Measurements from ENCODE around the gene CYB561D2.

CYB561D2 gene

GRCh38 chr3:50369012-50369670 is 18.5 kb downstream of the CYB561D2 start:
- no peak for DNase-seq

DNA sequence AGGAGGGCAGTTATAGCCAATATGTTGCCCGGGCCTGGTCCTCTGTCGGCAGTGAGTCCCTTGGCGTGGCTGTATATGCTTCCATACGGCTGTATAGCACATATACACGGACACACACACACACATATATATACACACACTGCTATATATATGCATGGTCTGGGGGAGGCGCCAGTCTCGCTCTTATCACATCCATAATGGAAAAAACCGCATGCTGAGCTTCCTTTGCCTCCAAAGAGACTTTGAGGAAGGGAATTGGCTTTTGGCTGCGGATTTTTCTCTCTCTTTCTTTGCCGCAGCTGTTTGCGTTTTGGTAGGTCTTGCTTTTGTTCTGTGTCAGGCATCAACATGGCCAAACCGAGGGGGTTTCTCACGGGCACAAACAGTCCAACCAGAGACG is 19.9 kb downstream of the CYB561D2 start:
- no peak for DNase-seq

DNA sequence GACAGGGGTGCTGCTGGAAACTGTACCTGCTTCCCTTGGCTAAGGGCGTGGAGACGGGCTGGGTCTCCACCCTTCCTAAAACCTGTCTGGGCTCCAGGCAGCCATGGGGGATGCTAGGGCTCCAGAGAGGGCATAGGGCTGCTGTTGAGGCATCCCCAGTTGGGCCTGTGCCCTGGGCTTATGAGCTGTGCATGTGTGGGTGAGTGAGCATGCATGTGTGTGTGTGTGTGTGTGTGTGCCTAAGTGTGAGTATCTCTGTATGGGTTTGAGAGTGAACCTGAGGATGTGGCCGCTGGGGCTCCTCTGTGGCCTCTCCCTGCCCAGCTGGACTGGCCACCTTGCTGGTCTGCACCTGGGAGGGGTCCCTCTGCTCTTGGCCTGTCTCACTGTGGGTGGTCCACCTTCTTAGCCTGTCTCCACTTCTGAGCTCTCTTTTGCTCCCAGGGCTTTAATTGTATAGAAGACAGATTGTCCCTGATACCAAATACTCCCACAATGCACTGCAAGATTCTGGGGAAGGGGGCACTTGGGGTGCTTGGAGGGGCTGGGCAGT is 20.5 kb downstream of the CYB561D2 start:
- no peak for DNase-seq

- DNase-seq: peak; percentile 9
Observed at GRCh38 chr3:50372349-50372748, 21.7 kb downstream of the CYB561D2 start.

DNA sequence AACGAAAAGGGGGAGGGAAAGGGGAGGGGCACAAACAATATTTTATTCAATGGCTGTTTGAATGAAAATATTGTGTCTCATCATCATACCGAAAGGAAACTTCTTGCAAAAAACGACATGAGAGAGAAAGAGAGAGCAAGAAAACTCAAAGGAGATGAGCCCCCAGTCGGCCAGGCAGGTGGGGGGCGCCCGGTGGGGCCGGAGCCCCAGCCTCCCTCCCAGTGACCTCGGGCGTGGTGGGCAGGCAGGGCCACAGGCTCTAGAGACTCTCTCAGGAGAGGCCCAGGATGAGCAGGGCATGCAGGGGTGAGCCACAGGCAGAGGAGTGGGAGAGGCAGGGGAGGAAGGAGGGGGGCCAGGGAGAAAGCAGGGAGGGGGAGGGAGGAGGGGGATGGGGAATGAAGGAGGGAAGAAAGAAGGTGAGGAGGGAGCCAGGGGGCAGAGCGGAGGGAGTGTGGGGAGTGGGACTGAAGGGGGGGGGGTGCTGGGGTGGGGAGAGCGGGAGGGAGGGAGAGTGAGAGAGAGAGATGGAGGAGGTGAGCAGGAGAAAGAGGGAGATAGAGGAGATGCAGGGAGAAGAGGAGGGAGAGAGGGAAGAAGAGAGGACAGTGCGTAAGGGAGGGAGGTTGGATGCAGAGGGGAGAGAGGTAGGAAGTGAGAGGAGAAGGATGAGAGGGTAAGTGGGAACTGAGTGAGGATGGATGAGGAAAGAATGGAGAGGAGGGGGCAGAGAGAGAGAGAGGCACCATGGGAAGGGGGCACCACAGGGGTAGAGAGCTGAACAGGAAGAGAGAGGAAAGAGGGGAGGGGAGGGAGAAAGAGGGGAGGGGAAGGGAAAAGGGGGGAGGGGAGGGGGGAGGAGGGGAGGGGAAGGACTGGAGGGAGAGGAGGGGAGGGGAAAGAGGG is 22.7 kb downstream of the CYB561D2 start:
- no peak for DNase-seq

DNA sequence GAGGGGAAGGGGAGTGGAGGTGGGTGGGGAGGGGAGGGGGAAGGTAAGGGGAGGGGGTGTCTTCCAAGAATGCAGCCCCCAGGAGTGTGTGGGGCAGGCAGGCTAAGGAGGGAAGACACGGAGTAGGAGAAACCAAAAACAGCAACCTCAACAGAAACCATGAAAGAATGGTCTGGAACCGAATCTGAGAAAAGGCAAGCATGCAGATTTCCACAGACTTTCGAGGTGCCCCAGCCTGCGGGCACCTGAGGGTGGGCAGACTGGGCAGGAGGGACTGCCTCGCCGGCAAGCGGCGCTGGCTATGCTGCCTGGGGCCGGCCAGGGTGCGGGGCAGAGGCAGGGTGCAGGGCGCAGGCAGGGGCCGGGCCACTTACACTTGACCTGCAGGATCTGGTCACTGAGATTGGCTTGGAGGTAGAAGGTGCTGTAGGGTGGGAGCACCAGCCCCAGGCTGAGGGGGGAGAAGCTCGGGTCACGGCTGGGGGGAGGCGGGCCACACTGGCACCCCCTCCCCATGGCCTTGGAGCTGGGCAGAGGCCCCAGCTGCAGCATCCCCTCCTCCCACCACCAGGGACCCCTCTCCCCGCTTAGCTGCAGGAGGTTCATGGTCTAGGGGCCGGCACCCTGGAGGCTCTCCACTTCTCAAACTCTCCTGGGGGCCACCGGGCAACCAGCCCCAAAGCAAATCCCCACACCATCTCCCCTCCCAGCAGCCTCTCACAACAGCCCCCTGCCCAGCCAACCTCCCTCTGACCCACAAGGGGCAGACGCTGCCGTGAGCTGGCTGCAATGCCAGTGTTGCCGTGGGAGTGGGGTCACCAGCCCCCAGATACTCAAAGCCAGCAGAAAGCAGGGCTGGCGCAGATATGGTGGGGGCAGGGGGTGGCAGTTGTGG is 23.9 kb downstream of the CYB561D2 start:
- DNase-seq: no peak

DNA sequence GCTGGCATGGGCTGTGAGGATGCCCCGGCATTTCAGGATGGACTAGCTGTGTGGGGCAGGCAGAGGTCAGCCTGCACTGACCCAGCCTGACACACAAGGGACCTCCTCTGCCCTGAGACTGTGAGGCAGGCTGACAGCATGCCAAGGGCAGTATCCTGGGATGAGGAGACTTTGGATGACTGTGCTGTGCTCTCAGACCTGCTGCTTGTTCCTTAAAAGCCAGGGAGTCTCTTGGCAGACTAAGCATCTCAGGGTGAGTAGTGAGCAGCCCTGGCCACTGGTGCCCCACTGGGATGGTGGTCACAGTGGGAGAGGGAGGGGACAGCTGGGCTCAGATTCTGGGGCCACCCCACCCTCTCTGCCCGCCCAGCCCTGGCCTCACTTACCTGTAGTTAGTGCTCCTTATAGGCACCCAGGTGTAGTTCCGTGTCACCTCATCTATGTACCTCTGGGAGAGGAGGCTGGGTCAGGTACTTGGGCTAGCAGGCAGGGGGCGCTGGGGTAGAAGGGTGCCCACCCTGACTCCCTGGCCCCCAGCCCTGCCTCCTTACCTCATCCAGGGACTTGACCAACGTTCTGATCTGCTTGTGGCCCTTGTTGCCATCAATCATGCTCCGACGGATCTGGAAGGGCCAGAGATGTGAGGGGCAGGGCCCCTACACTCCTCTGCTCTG is 24.7 kb downstream of the CYB561D2 start:
- DNase-seq: no peak

- no peak for DNase-seq
Observed at GRCh38 chr3:50378024-50378423, 27.4 kb downstream of the CYB561D2 start.

- DNase-seq: no peak
Observed at GRCh38 chr3:50378757-50379156, 28.1 kb downstream of the CYB561D2 start.

DNA sequence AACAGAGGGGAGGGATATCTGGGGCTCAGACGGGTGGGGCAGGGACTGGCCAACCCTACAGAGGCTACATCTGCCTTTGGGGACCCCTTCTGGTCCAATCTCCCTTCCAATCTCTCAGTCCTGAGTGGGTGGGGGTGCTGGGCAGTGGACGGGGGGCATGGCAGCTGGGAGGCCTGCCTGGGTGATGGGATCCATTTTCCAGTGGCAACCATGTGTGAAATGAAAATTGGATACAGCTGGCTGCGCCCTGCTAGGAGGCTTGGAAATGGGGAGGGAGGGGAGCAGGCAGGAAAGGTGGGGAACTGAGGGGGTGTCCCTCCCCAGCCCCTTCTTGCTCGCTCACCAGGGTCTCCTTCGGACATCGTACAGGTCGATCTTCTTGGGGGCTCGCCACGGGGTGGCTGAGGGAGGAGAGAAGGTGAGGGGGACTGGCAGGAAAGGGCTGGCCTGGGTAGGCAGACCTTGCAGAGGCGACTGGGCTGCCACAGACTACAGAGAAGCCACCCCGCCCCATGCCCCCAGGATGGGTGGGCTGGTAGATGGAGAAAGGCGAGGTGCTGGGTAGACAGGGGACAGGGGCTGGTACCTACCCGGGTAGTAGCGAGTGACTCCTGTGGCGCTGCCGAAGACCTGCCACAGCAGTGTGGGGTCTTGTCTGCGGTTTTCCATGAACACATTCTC is 29.9 kb downstream of the CYB561D2 start:
- no peak for DNase-seq

GRCh38 chr3:50381383-50381782 is 30.7 kb downstream of the CYB561D2 start:
- DNase-seq: no peak

DNA sequence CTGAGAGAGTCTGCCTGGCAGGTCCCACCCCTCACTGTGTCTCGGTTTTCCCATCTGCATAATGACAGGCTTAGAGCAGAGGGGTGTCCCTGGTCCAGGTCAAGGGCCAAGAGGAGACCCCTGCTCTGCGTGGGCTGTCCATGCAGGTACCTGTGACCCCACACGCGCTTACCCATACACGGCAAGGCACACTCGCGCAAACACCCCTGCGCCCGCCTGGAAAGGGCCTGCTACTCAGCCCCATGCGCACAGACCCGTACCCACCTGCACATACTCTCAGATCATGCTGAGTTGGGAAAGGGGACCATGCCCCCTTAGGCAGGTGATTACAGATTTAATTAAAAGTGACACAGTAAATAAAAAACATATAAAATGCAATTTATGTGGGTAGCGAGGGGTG is 32.1 kb downstream of the CYB561D2 start:
- DNase-seq: no peak

DNA sequence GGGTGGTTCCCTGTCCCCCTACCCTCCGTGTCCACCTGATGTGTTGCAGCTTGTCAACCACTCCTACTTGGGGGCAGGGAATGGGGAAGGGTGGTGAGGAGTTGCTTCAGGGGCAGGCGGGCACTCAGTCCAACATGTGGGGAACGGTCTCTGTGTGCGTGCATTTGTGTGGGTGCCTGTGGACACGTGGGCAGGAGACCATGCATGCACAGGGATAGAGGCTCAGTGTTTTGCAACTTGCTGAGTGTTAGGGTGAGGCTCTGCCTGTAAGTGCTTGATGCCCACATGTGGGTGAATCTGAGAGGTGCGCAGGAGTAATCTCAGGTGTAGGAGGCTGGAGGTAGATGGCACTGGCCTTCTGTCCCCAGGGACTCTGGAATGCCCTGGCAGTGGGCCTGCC is 33.1 kb downstream of the CYB561D2 start:
- DNase-seq: no peak

- no peak for DNase-seq
Observed at GRCh38 chr3:50385754-50386153, 35.1 kb downstream of the CYB561D2 start.

DNA sequence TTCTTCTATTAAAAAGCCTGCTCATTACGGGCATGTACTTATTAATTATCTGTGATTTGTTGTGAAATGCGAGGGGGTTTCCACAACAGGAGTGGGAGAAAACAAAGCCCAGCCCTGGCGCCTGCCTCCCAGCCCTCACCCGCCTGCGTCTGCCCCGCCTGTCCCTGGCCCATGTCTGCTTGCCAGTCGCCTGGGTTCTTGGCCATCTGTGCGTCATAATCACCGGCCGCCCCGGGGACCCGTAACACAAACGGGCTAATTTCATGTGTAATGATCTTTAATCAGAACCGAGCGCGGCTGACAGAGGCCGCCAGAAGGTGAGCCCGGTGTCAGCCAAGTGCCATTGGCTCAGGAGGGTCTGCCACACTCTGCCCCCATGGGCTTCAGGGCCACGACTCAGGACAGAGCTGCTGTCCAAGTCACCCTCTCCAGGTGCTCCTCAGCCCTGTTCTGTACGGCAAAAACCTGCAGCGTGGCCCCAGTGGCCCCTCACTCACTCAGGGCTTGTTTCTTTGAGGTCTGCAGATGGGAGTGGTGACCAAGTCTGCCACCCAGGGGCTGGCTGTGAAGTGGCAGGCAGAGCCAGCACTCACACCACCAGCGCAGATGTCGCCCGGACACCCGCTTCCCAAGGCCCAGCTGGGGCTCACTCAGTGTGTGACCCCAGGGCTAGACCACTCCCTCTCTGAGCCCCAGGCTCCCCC is 37.5 kb downstream of the CYB561D2 start:
- no peak for DNase-seq

- DNase-seq: no peak
Observed at GRCh38 chr3:50388720-50389413, 38.2 kb downstream of the CYB561D2 start.

- no peak for DNase-seq
Observed at GRCh38 chr3:50389414-50389767, 38.7 kb downstream of the CYB561D2 start.

- DNase-seq: no peak
Observed at GRCh38 chr3:50390508-50391224, 40.0 kb downstream of the CYB561D2 start.

DNA sequence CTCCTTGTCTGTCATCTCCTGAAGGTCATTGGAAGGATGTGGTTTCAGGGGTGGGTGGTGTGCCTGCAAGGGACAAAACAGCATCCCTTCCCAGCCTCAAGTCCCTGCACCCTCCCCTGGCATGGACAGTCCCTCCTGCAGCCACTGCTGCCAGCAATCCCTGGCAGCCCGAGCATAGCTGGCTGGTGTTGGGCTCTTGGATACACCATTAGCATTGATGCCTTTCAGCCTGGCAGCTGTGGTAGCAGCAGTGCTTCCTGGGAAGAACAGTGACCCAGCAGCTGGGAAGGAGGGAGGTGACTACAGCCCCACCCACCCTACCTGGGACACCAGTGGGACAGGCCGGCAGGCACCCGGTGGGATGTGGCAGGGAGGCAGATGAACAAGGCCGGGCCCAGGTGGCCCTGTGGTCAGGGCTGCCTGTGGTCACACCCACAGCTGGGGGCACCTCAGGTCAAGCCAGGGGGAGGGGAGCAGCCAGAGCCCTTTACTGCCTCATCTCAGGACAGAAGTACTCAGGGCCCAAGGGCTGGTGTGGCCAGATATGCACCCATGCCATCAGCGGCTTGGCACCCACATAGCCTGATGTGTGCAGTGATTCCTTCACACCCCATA is 41.5 kb downstream of the CYB561D2 start:
- DNase-seq: no peak

All from NCI-H2227 treated with DMSO at 0.1 percent for 48 hours (cell line).